Esophagus squamous epithelium (tissue), 5 donors: Measurements from ENCODE around the gene RHOV. TPM values are rescaled to one million over a fixed set of nuclear protein-coding genes. Genes with fewer than 3 reads are reported as not detected.

Experiments used
- DNase-seq: peaks from one replicate; lab custom pipeline; 2025; lab: John Stamatoyannopoulos, UW
- H3K27ac ChIP-seq, 4 donors: fragments of 200-600 bp; sonication (generic); one replicate each; pipeline ENCODE4 v1.5.1; 2016 to 2019; ENCODE audit warnings: mild to moderate bottlenecking in 1 of 4
- H3K27me3 ChIP-seq, 4 donors: fragments of 200-600 bp; sonication (generic); 1 replicate in 3 of 4; 2 replicates in 1 of 4; pipeline versions ENCODE4 v1.5.1 to v1.6.0; 2017 to 2021; ENCODE audit warnings: antibody characterized with exemption in 1 of 4
- H3K36me3 ChIP-seq, 3 donors: fragments of 200-600 bp; sonication (generic); one replicate each; pipeline ENCODE4 v1.5.1; 2016 to 2019
- H3K4me1 ChIP-seq, 3 donors: fragments of 200-600 bp; sonication (generic); one replicate each; pipeline ENCODE4 v1.5.1; 2017 to 2019
- H3K4me3 ChIP-seq, 4 donors: fragments of 200-600 bp; sonication (generic); 1 replicate in 3 of 4; 2 replicates in 1 of 4; pipeline ENCODE4 v1.5.1; 2016 to 2019; ENCODE audit warnings: mild to moderate bottlenecking in 2 of 4, moderate library complexity in 1 of 4
- H3K9me3 ChIP-seq, 3 donors: fragments of 200-600 bp; sonication (generic); one replicate each; pipeline ENCODE4 v1.5.1; 2016 to 2019
- CTCF ChIP-seq, 6 experiments: fragments of 450-650 bp in 4 of 6; fragments of 200-600 bp in 2 of 6; sonication (generic) in 2 of 6; IDR thresholded peaks; one replicate each; pipeline ENCODE4 v1.5.1; 2016 to 2019; ENCODE audit warnings: antibody characterized with exemption in 6 of 6, mild to moderate bottlenecking in 4 of 6, moderate library complexity in 4 of 6
- POLR2A ChIP-seq, 4 donors: fragments of 450-650 bp; IDR thresholded peaks; one replicate each; pipeline ENCODE4 v1.6.1; 2017; ENCODE audit warnings: antibody characterized with exemption in 4 of 4, mild to moderate bottlenecking in 4 of 4, moderate library complexity in 3 of 4
- WGBS, 2 donors: methylation state at CpG; one replicate each; pipeline ENCODE4 v1.1.5; 2018; 5-methylcytosine and 5-hydroxymethylcytosine counted together
- intact Hi-C: fragments of 100-400 bp; cut with DNase I; formaldehyde crosslinking; loops from one replicate; pipeline ENCODE4 v1.15.0; 2022
- total RNA-seq, 4 donors: library from RNA; depleted of rRNA; stranded (reverse); fragments of >200 nt; gene quantifications; one replicate each; pipeline ENCODE4 v1.1.0, GENCODE V29; 2016
- donor health status: DM: yes; HTN: yes; CAD: no.

The RHOV gene
- total RNA-seq, 4 donors from 2014 or later, result 94.0 to 146 (median 123) TPM

DNA sequence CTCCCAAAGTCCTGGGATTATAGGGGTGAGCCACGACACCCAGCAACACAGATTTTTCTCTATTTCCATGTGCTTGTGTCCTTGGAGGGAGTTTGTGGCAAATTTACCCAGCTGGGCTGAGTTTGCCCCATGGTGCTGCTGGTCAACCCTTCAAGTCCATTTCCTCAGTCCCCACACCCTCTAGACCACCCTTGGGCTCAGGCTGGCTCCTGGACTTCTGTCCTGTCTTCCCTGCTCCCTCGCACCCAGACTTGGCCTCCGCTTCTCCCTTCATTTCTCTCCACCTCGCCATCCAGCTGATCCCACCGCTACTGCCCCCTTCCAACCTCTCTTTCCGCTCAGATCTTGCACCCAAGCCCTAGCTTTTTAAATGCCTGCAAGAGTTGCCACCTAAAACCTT lies 7.3 kb upstream of the RHOV start:
- no peak for TF ChIP-seq POLR2A (IDR thresholded peaks at IDR 0.05)
- no peak for TF ChIP-seq CTCF (IDR thresholded peaks at IDR 0.05)
- H3K36me3 ChIP-seq, result no peaks in the 10 kb centered on the region
- no peak overlapping the region for H3K27ac ChIP-seq
- intact Hi-C loops, result no loop called here
- H3K27me3 ChIP-seq, result no peaks in the 10 kb centered on the region
- 92 to 95% methylated on average over 6 of the region's 6 CpGs for WGBS, 2 donors
- peaks cover 0 to 33% (median 0%) of the 10 kb centered on the region in 3 donors for H3K4me1 ChIP-seq
- H3K4me3 ChIP-seq, result no peak overlapping the region
- no peaks in the 10 kb centered on the region for H3K9me3 ChIP-seq
- DNase-seq, result no peak

DNA sequence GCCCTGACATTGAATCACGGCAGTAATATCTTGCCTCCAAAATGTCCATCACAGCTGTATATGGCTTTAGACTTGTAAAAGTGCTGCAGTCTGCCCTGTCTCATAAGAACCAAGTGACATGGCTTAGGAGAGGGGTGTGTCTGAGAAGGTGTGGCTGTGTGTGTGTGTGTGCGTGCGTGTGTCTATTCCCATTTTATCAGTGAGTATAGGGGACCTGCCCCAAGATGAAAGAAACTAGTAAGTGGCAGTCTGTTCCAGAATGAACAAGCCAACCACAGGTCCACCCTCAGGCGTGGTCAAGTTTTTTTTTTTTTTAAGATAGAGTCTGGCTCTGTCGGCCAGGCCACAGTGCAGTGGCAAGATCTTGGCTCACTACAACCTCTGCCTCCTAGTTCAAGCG lies 5.6 kb upstream of the RHOV start:
- TF ChIP-seq POLR2A (IDR thresholded peaks at IDR 0.05) (no peak), CTCF (IDR thresholded peaks at IDR 0.05) (no peak)

GRCh38 chr15:40878785-40879184 lies 4.8 kb upstream of the RHOV start:
- H3K36me3 ChIP-seq, result no peaks in the 10 kb centered on the region
- H3K4me3 ChIP-seq, result no peak overlapping the region
- peaks cover 0 to 3% (median 0%) of the 10 kb centered on the region in 4 donors for H3K27me3 ChIP-seq
- H3K27ac ChIP-seq, result peak overlapping the region; percentile 55 to 85 (median 73)
- intact Hi-C loops, result no loop called here
- 29% methylated on average over 1 of the region's 1 CpG for WGBS, 2 donors
- peaks cover 5 to 58% (median 7%) of the 10 kb centered on the region in 3 donors for H3K4me1 ChIP-seq
- TF ChIP-seq CTCF (IDR thresholded peaks at IDR 0.05) (no peak), POLR2A (IDR thresholded peaks at IDR 0.05) (no peak)
- no peak for DNase-seq
- no peaks in the 10 kb centered on the region for H3K9me3 ChIP-seq

More for the DNA sequence above, 5.6 kb upstream of the RHOV start:
- Histone ChIP-seq H3K9me3 (no peaks in the 10 kb centered on the region), H3K27me3 (no peaks in the 10 kb centered on the region), H3K27ac (peak overlapping the region in 3 of 4 donors; percentile 64 to 85 (median 82)), H3K4me1 (peaks cover 1 to 50% (median 3%) of the 10 kb centered on the region in 3 donors), H3K4me3 (no peak overlapping the region), H3K36me3 (no peaks in the 10 kb centered on the region)
- intact Hi-C loops, result no loop called here
- 49 to 60% methylated on average over 6 of the region's 6 CpGs for WGBS, 2 donors
- DNase-seq, result no peak

- intact Hi-C loops, result no loop called here
- DNase-seq, result no peak
- TF ChIP-seq POLR2A (IDR thresholded peaks at IDR 0.05), result no peak
- no peak for TF ChIP-seq CTCF (IDR thresholded peaks at IDR 0.05)
These were observed 3.7 kb upstream of the RHOV start for GRCh38 chr15:40877694-40878093.

GRCh38 chr15:40875991-40876730 lies 2.1 kb upstream of the RHOV start:
- no peak for DNase-seq
- Histone ChIP-seq H3K9me3 (no peaks in the 10 kb centered on the region), H3K27ac (peak overlapping the region in 2 of 4 donors; percentile 62 to 74), H3K36me3 (peaks cover 0 to 7% (median 0%) of the 10 kb centered on the region in 3 donors), H3K27me3 (peaks cover 0 to 17% (median 0%) of the 10 kb centered on the region in 4 donors), H3K4me3 (no peak overlapping the region), H3K4me1 (peaks cover 8 to 85% (median 14%) of the 10 kb centered on the region in 3 donors)
- no peak for TF ChIP-seq POLR2A (IDR thresholded peaks at IDR 0.05)
- TF ChIP-seq CTCF (IDR thresholded peaks at IDR 0.05), result no peak
- intact Hi-C loops, result no loop called here
- WGBS, 2 donors, result 55 to 70% methylated on average over 6 of the region's 6 CpGs

More at GRCh38 chr15:40877694-40878093, 3.7 kb upstream of the RHOV start:
- H3K27ac ChIP-seq, result peak overlapping the region in 3 of 4 donors; percentile 11 to 82 (median 74)
- peaks cover 8 to 69% (median 14%) of the 10 kb centered on the region in 3 donors for H3K4me1 ChIP-seq
- H3K36me3 ChIP-seq, result peaks cover 0 to 6% (median 0%) of the 10 kb centered on the region in 3 donors
- H3K27me3 ChIP-seq, result peaks cover 0 to 14% (median 0%) of the 10 kb centered on the region in 4 donors
- 42 to 51% methylated on average over 2 of the region's 2 CpGs for WGBS, 2 donors
- no peaks in the 10 kb centered on the region for H3K9me3 ChIP-seq
- no peak overlapping the region for H3K4me3 ChIP-seq
